PFSK-1 (cell line): ENCODE results near the gene STK24.

Experiments used
- POLR2AphosphoS5 ChIP-seq: IDR thresholded peaks from 2 replicates; pipeline ENCODE4 v1.6.1; 2012; ENCODE audit warnings: low read depth, mild to moderate bottlenecking, control low read depth, low read length, moderate library complexity
- SIN3A ChIP-seq: IDR thresholded peaks from 2 replicates; pipeline ENCODE4 v1.6.1; 2012; ENCODE audit warnings: mild to moderate bottlenecking, low read length, moderate library complexity, borderline replicate concordance; ENCODE audit not compliant: insufficient read depth
- TAF1 ChIP-seq: IDR thresholded peaks from 2 replicates; pipeline ENCODE4 v1.6.1; 2012; ENCODE audit warnings: low read length, control low read depth, borderline replicate concordance; ENCODE audit not compliant: insufficient read depth

DNA sequence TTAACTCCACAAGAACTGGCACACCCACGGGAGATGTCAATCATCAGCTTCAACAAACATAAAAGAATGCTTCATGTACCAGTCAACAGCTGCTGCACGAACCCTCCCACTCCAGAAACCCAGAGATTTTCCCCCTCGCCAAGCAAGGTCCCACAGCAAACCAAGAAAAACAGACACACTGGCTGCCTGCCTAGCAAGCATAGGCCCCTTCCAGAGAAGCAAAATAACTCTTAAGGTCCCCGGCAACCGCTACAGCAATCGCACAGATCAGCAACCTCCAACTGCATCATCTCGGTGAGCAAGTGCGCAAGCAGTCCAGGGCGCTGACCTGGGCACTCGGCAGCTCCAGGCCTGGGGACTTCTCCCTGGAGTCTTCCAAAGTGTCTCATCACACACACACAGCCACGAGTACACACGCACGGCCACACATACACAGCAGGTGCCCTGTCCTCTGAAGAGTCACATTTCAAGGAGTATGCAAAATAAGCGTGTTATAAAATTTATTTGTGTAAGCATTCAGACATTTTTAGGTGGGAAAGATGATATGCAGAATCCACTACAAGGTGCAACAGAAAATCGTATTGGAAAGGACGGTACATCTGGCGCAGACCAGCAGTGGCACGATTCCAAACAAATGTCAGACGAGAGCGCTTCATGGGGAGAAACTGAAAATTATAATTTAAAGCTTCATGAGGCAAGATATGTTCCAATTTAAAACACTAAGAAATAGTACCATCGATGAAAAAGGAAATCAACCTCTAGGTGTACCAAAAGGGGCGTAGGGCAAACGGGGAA is 125.0 kb downstream of the STK24 start:
- no peak for TF ChIP-seq SIN3A
- no peak for TF ChIP-seq TAF1
- no peak for TF ChIP-seq POLR2AphosphoS5
